SK-N-SH (cell line): Measurements from ENCODE around the gene ITGA2. TPM values are rescaled to one million over a fixed set of nuclear protein-coding genes. Genes with fewer than 3 reads are reported as not detected.

Experiments used
- CTCF ChIA-PET: fragments of 300-600, 350-600 bp; formaldehyde crosslinking; extraction: SDS; loops from one replicate; lab custom pipeline; 2021; lab: Yijun Ruan, JAX
- POLR2A ChIA-PET: fragments of 350-600 bp; sonication (Branson Sonifier 250); formaldehyde crosslinking; extraction: SDS; loops from one replicate; lab custom pipeline; 2020; ENCODE audit warnings: antibody characterized with exemption, inconsistent platforms; lab: Yijun Ruan, JAX
- DNase-seq: peaks from one replicate; pipeline ENCODE4 v3.0.0; 2012
- H2AFZ ChIP-seq: fragments of 200-600 bp; sonication (generic); 2 replicates; pipeline ENCODE4 v1.8.1; 2016; ENCODE audit warnings: antibody characterized with exemption, mild to moderate bottlenecking, low read depth
- H3F3A ChIP-seq: fragments of 200-600 bp; sonication (generic); replicated peaks from 2 replicates; pipeline ENCODE3; 2016; ENCODE audit warnings: antibody characterized with exemption, mild to moderate bottlenecking; ENCODE audit not compliant: insufficient read depth
- H3K27ac ChIP-seq, 2 experiments: fragments of 200-500 bp in 1 of 2; fragments of 200-600 bp in 1 of 2; sonication (Bioruptor generic) in 1 of 2; sonication (generic), shearing (Covaris generic) in 1 of 2; 2 replicates each; pipeline versions ENCODE4 v1.5.1 to v1.6.1; 2014 to 2016; ENCODE audit warnings: low read depth in 2 of 2, inconsistent platforms in 1 of 2, low read length in 1 of 2, mild to moderate bottlenecking in 1 of 2, mixed read lengths in 1 of 2
- H3K27me3 ChIP-seq: fragments of 200-600 bp; sonication (generic), shearing (Covaris generic); 2 replicates; pipeline ENCODE4 v1.6.1; 2016; ENCODE audit warnings: mixed run types; ENCODE audit not compliant: insufficient read depth
- H3K36me3 ChIP-seq, 2 experiments: fragments of 200-500 bp in 1 of 2; fragments of 200-600 bp in 1 of 2; sonication (Bioruptor generic) in 1 of 2; sonication (generic) in 1 of 2; replicated peaks in 1 of 2; 2 replicates each; pipeline versions ENCODE3 to v1.5.1; 2014 to 2016; ENCODE audit warnings: low read length in 1 of 2, mild to moderate bottlenecking in 1 of 2; ENCODE audit not compliant: insufficient read depth in 2 of 2, control insufficient read depth in 1 of 2
- H3K4me1 ChIP-seq, 2 experiments: fragments of 200-500 bp in 1 of 2; fragments of 200-600 bp in 1 of 2; sonication (Bioruptor generic) in 1 of 2; sonication (generic), shearing (Covaris generic) in 1 of 2; 2 replicates each; pipeline versions ENCODE4 v1.5.1 to v1.6.1; 2014 to 2016; ENCODE audit warnings: low read depth in 1 of 2, low read length in 1 of 2, mixed run types in 1 of 2; ENCODE audit not compliant: insufficient read depth in 2 of 2, control insufficient read depth in 1 of 2
- H3K4me2 ChIP-seq: fragments of 200-600 bp; sonication (generic), shearing (Covaris generic); 2 replicates; pipeline ENCODE4 v1.6.1; 2017; ENCODE audit warnings: mixed run types
- H3K4me3 ChIP-seq, 2 experiments: fragments of 200-500 bp in 1 of 2; fragments of 200-600 bp in 1 of 2; sonication (Bioruptor generic) in 1 of 2; sonication (generic), shearing (Covaris generic) in 1 of 2; 2 replicates each; pipeline versions ENCODE4 v1.5.1 to v1.8.1; 2014 to 2016; ENCODE audit warnings: low read depth in 2 of 2, inconsistent platforms in 1 of 2, low read length in 1 of 2, mild to moderate bottlenecking in 1 of 2, mixed read lengths in 1 of 2, moderate library complexity in 1 of 2
- H3K79me2 ChIP-seq: fragments of 200-600 bp; sonication (generic); 2 replicates; pipeline ENCODE4 v1.8.1; 2017; ENCODE audit warnings: mild to moderate bottlenecking; ENCODE audit not compliant: insufficient read depth
- H3K9ac ChIP-seq: fragments of 200-600 bp; sonication (generic); 2 replicates; pipeline ENCODE4 v1.6.1; 2017; ENCODE audit warnings: mixed run types
- H3K9me2 ChIP-seq: fragments of 200-600 bp; sonication (generic); 2 replicates; pipeline ENCODE4 v1.6.1; 2017; ENCODE audit warnings: mixed run types
- H3K9me3 ChIP-seq: fragments of 200-600 bp; sonication (generic); 2 replicates; pipeline ENCODE4 v1.6.1; 2017; ENCODE audit warnings: mixed run types, mild to moderate bottlenecking, moderate library complexity
- H4K20me1 ChIP-seq: fragments of 200-600 bp; sonication (generic); 2 replicates; pipeline ENCODE4 v1.6.1; 2017; ENCODE audit warnings: mild to moderate bottlenecking, mixed run types; ENCODE audit not compliant: insufficient read depth
- CHD2 ChIP-seq: fragments of 150-350 bp; IDR thresholded peaks from 2 replicates; pipeline ENCODE4 v1.6.1; 2018; ENCODE audit warnings: low read length; ENCODE audit not compliant: partially characterized antibody
- CTCF ChIP-seq: fragments of 200-600 bp; sonication (generic); IDR thresholded peaks from 2 replicates; pipeline ENCODE4 v1.6.1; 2017; ENCODE audit warnings: antibody characterized with exemption, mild to moderate bottlenecking, moderate library complexity
- ELF1 ChIP-seq: IDR thresholded peaks from 2 replicates; pipeline ENCODE4 v1.4.0; 2012
- EZH2phosphoT487 ChIP-seq: fragments of 200-600 bp; sonication (generic); IDR thresholded peaks from 2 replicates; pipeline ENCODE4 v1.6.1; 2017; ENCODE audit warnings: low read depth, mixed run types, mild to moderate bottlenecking, antibody characterized with exemption, moderate library complexity, borderline replicate concordance
- FOXJ3 ChIP-seq: sonication (generic); formaldehyde crosslinking; IDR thresholded peaks from 2 replicates; pipeline ENCODE4 v1.5.1; 2020; ENCODE audit warnings: mild to moderate bottlenecking, missing genetic modification reagents
- MEF2A ChIP-seq: IDR thresholded peaks from 2 replicates; pipeline ENCODE4 v1.4.0; 2012; ENCODE audit warnings: low read depth, borderline replicate concordance
- NFIC ChIP-seq: IDR thresholded peaks from 2 replicates; pipeline ENCODE4 v1.4.0; 2012; ENCODE audit warnings: borderline replicate concordance
- PBX3 ChIP-seq: IDR thresholded peaks from 2 replicates; pipeline ENCODE4; 2012
- POLR2AphosphoS5 ChIP-seq: IDR thresholded peaks from 2 replicates; pipeline ENCODE4 v1.6.1; 2012; ENCODE audit warnings: low read depth, low read length
- RCOR1 ChIP-seq: fragments of 150-350 bp; IDR thresholded peaks from 2 replicates; pipeline ENCODE4 v1.6.1; 2017; ENCODE audit warnings: antibody characterized with exemption, low read length
- REST ChIP-seq: IDR thresholded peaks from 2 replicates; pipeline ENCODE4 v1.6.1; 2012; ENCODE audit warnings: mild to moderate bottlenecking, low read depth, low read length, moderate library complexity
- RXRA ChIP-seq: IDR thresholded peaks from 2 replicates; pipeline ENCODE4 v1.4.0; 2012; ENCODE audit warnings: low read depth, mild to moderate bottlenecking, borderline replicate concordance
- SIN3A ChIP-seq: IDR thresholded peaks from 2 replicates; pipeline ENCODE4 v1.6.1; 2012; ENCODE audit warnings: low read depth, mild to moderate bottlenecking, low read length, moderate library complexity, borderline replicate concordance
- SMC3 ChIP-seq: IDR thresholded peaks from 2 replicates; pipeline ENCODE4 v1.6.1; 2012; ENCODE audit warnings: low read depth, low read length, improper control_type of control experiment
- TCF12 ChIP-seq: IDR thresholded peaks from 2 replicates; pipeline ENCODE4 v1.4.0; 2012
- TEAD4 ChIP-seq: IDR thresholded peaks from 2 replicates; pipeline ENCODE4 v1.4.0; 2012; ENCODE audit warnings: mild to moderate bottlenecking, borderline replicate concordance; ENCODE audit not compliant: insufficient read depth
- USF2 ChIP-seq: fragments of 150-350 bp; IDR thresholded peaks from 2 replicates; pipeline ENCODE4 v1.6.1; 2017; ENCODE audit warnings: antibody characterized with exemption, low read length, low read depth, borderline replicate concordance
- ZBTB33 ChIP-seq: IDR thresholded peaks from 2 replicates; pipeline ENCODE4 v1.4.0; 2012; ENCODE audit warnings: low read depth, borderline replicate concordance
- WGBS: methylation state at CpG from one replicate; pipeline ENCODE4 v1.1.6; 2017; ENCODE audit warnings: low lambda C conversion rate; 5-methylcytosine and 5-hydroxymethylcytosine counted together
- polyA plus RNA-seq, 3 experiments: library from polyadenylated mRNA; depleted of rRNA; stranded (reverse); fragments of >200 nt; gene quantifications; 2 replicates each; pipeline ENCODE4 v1.2.3, GENCODE V29; 2012

Gene ITGA2
- polyA plus RNA-seq, 1 of the 3 experiments (the other 2 are of a cell fraction) = 38.2 TPM

- TF ChIP-seq EZH2phosphoT487 = no peak
- TF ChIP-seq TEAD4 = no peak
- TF ChIP-seq SIN3A = no peak
- no peak for TF ChIP-seq SMC3
- peak; percentile 12; the same call in 1 of the 2 replicates for TF ChIP-seq POLR2AphosphoS5
- no peak for TF ChIP-seq REST
- no peak for TF ChIP-seq ZBTB33
- TF ChIP-seq TCF12 = peak; percentile 61; the same call in 1 of the 2 replicates
- no peak for TF ChIP-seq FOXJ3 (CRISPR knock-in tag)
- no peak for TF ChIP-seq RCOR1
- no peak for TF ChIP-seq CHD2
- TF ChIP-seq USF2 = no peak
- peak; percentile 60 for TF ChIP-seq PBX3
- TF ChIP-seq NFIC = peak; percentile 67; the same call in 1 of the 2 replicates
- TF ChIP-seq MEF2A = no peak
- TF ChIP-seq CTCF = no peak
- no peak for TF ChIP-seq RXRA
- no peak for TF ChIP-seq ELF1
- TF ChIP-seq, all 33 proteins: peak for 4
- Histone ChIP-seq H3K27ac (peak overlapping the region; percentile 43 to 55; a peak in 2 of 4 replicates), H3K79me2 (0 out of 2 replicates have a peak, but pooled peaks cover 3% of the 10 kb centered on the region), H3K4me2 (peak overlapping the region; percentile 11; the same call in 1 of the 2 replicates), H3K27me3 (no peaks in the 10 kb centered on the region), H3F3A (peaks cover 45% of the 10 kb centered on the region), H3K9me3 (no peaks in the 10 kb centered on the region), H3K4me3 (no peak overlapping the region), H3K9ac (no peak overlapping the region), H3K36me3 (peaks cover 42 to 72% of the 10 kb centered on the region in 2 experiments), H3K4me1 (peaks cover 0 to 25% of the 10 kb centered on the region in 2 experiments; a peak in 2 of 4 replicates), H4K20me1 (no peaks in the 10 kb centered on the region), H2AFZ (no peak overlapping the region), H3K9me2 (no peaks in the 10 kb centered on the region)
- POLR2A ChIA-PET = no interaction called here
- CTCF ChIA-PET = interaction anchor here (1.2 to 3.4 kb wide), 2 partner anchors 9 to 141 kb away, joined by 3 to 20 read pairs; no protein-coding TSS in a partner anchor
- DNase-seq = no peak
- 70% methylated on average over 4 of the region's 4 CpGs for WGBS
Observed at GRCh38 chr5:53089481-53089991, 100.4 kb downstream of the ITGA2 start.
